ENCODE data around the gene GNB2.
"Not testable (repeated sequence)": the region's sequence is repeated elsewhere in the genome, so short reads cannot be mapped to it uniquely, and the experiment has no call there.

Gene GNB2

GRCh38 chr7:100714725-100715124 lies 41.2 kb downstream of the GNB2 start:
- DNase-seq (ENCODE audit: low read depth, low spot score), result no peak
- no peak overlapping the region for H3K4me3 ChIP-seq (ENCODE audit: low read depth, low read length)
- no peak for TF ChIP-seq CTCF (IDR thresholded peaks at IDR 0.05; ENCODE audit: low read depth, low read length)
- in situ Hi-C loops (cut with HindIII; ENCODE audit: low sequenced_read_pairs), result no loop called here

DNA sequence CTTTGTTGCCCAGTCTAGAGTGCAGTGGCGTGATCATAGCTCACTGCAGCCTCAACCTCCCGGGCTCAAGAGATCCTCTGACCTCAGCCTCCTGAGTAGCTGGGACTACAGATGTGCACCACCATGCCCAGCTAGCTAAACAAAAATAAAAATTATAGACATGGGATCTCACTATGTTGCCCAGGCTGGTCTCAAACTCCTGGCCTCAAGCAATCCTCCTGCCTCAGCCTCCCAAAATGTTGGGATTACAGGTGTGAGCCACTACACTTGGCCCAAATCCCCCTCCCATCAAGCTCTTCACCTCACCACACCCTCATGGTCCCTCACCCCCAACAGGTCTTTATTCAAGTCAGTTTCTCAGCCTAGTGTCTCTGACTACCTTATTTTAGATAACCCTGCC lies 43.5 kb downstream of the GNB2 start:
- in situ Hi-C loops (cut with HindIII; ENCODE audit: low sequenced_read_pairs); DNase-seq (ENCODE audit: low read depth, low spot score); H3K4me3 ChIP-seq (ENCODE audit: low read depth, low read length): not testable (repeated sequence)

GRCh38 chr7:100719523-100720278 lies 46.2 kb downstream of the GNB2 start:
- H3K4me3 ChIP-seq (ENCODE audit: low read depth, low read length), result no peak overlapping the region
- in situ Hi-C loops (cut with HindIII; ENCODE audit: low sequenced_read_pairs), result no loop called here
- DNase-seq (ENCODE audit: low read depth, low spot score), result peak; percentile 44
- TF ChIP-seq CTCF (IDR thresholded peaks at IDR 0.05; ENCODE audit: low read depth, low read length), result peak; percentile 62

- H3K4me3 ChIP-seq (ENCODE audit: low read depth, low read length), result no peak within 1 kb of the TSS
- no peak for TF ChIP-seq CTCF (IDR thresholded peaks at IDR 0.05; ENCODE audit: low read depth, low read length)
- DNase-seq (ENCODE audit: low read depth, low spot score), result no peak
- in situ Hi-C loops (cut with HindIII; ENCODE audit: low sequenced_read_pairs), result no loop called here
Measured at GRCh38 chr7:100720279-100720670, 46.7 kb downstream of the GNB2 start, which contains the start of gene EPO. Gene EPO, plus strand, starts transcription at chr7:100720468. Its CDS starts 513 bp downstream, at chr7:100720981.

- no peak overlapping the region for H3K4me3 ChIP-seq (ENCODE audit: low read depth, low read length)
- DNase-seq (ENCODE audit: low read depth, low spot score), result no peak
- TF ChIP-seq CTCF (IDR thresholded peaks at IDR 0.05; ENCODE audit: low read depth, low read length), result no peak
- in situ Hi-C loops (cut with HindIII; ENCODE audit: low sequenced_read_pairs), result no loop called here
Measured at GRCh38 chr7:100720671-100721504, 47.3 kb downstream of the GNB2 start.

DNA sequence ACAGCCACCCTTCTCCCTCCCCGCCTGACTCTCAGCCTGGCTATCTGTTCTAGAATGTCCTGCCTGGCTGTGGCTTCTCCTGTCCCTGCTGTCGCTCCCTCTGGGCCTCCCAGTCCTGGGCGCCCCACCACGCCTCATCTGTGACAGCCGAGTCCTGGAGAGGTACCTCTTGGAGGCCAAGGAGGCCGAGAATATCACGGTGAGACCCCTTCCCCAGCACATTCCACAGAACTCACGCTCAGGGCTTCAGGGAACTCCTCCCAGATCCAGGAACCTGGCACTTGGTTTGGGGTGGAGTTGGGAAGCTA lies 47.9 kb downstream of the GNB2 start:
- in situ Hi-C loops (cut with HindIII; ENCODE audit: low sequenced_read_pairs), result no loop called here
- H3K4me3 ChIP-seq (ENCODE audit: low read depth, low read length), result no peak overlapping the region
- no peak for DNase-seq (ENCODE audit: low read depth, low spot score)
- TF ChIP-seq CTCF (IDR thresholded peaks at IDR 0.05; ENCODE audit: low read depth, low read length), result no peak
